CD4-positive, alpha-beta T cell treated with Interleukin-6 at 100 ng/mL for 8 hours (primary cell): ENCODE measurements around the gene SBSN.
A peak's percentile ranks its signal among the peaks of the same experiment; 100 is the strongest.

Source experiments
- DNase-seq: peaks from one replicate; pipeline ENCODE4 v3.0.0-alpha.2; 2020; ENCODE audit warnings: mixed read lengths, low spot score

The SBSN gene, protein sequence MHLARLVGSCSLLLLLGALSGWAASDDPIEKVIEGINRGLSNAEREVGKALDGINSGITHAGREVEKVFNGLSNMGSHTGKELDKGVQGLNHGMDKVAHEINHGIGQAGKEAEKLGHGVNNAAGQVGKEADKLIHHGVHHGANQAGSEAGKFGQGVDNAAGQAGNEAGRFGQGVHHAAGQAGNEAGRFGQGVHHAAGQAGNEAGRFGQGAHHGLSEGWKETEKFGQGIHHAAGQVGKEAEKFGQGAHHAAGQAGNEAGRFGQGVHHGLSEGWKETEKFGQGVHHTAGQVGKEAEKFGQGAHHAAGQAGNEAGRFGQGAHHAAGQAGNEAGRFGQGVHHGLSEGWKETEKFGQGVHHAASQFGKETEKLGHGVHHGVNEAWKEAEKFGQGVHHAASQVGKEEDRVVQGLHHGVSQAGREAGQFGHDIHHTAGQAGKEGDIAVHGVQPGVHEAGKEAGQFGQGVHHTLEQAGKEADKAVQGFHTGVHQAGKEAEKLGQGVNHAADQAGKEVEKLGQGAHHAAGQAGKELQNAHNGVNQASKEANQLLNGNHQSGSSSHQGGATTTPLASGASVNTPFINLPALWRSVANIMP

DNA sequence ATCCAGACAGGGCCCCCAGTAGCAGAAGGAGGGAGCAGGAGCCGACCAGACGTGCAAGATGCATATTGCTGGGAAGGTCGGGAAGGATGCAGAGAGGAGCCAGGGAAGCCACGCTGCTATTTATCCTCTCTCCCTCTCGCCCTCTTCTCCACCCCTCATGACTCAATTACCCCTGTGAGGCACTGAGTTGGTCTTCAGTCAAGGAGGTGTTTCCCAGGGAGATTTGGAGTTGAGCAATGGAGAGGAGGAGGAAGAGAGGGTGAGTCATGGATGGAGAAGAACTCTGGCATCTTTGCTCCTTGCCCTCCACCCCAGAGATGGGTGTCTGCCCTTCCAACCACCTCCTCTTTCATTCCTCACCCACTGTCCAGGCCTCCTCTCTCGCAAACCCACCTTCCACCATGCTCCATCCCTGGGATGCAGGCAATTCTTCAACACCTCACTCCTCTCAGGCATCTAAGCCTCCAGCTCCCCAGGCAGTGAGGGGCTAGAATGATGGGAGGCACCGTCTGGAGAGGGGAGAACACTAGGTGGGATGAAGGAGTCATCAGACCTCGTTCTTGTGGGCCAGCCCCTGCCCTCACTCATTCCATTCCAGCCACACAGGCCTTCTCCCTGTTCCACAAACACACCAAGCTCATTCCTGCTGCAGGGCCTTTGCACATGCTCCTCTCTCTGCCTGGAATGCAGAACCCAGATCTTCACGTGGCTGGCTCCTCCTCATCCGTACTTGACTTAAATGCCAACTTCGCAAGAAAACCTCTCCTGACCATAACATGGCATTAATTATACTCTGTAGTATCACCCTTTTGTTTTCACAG, at the start of gene SBSN:
Gene SBSN (minus strand): TSS at position 94 of the 821 bp plus-strand sequence. CDS start 30 bp downstream, at position 64.
- no peak for DNase-seq

- DNase-seq: no peak
These were observed 43.4 kb upstream of the SBSN start for GRCh38 chr19:35571406-35571965.

DNA sequence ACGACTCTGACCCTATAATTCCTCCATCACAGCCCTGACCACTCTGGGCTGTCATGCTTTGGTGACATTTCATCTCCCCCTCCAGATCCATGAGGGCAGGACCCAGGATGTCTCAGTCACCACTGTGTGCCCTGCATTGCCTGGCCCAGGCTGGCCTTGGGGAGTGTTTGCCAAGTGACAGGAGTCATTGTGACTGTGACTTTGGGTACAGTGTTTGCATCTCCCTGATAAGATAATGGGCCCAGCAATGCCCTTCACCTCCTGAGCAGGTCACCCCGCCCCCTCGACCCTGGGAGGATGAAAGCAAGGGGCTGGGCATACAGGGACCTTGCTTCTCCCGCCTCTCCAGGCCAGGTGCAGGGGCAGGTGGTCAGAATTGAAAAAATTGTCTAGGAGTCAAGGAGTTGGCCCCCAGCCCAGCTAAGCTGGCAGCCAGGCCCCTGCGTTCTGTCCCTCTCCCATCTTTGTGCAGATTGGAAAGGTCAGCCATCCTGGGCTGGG, 41.2 kb upstream of the SBSN start:
- no peak for DNase-seq

DNA sequence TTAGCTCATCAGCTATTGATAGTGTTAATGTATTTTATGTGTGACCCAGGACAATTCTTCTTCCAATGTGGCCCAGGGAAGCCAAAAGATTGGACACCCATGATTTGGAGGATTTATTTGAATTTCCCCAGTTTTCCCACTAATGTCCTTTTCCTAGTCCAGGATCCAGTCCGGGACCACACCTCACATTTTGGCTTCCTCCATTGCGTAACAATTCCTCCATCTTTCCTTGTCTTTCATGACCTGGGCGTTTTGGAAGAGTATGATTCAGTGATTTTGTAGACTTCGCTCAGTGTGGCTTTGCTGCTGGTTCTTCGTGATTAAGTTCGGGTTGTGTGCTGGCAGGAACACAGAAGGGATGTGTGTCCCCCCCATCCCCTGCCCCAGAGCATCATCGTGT, 38.6 kb upstream of the SBSN start:
- DNase-seq: no peak

- DNase-seq: no peak
These were observed 37.1 kb upstream of the SBSN start for GRCh38 chr19:35565016-35565856.

DNA sequence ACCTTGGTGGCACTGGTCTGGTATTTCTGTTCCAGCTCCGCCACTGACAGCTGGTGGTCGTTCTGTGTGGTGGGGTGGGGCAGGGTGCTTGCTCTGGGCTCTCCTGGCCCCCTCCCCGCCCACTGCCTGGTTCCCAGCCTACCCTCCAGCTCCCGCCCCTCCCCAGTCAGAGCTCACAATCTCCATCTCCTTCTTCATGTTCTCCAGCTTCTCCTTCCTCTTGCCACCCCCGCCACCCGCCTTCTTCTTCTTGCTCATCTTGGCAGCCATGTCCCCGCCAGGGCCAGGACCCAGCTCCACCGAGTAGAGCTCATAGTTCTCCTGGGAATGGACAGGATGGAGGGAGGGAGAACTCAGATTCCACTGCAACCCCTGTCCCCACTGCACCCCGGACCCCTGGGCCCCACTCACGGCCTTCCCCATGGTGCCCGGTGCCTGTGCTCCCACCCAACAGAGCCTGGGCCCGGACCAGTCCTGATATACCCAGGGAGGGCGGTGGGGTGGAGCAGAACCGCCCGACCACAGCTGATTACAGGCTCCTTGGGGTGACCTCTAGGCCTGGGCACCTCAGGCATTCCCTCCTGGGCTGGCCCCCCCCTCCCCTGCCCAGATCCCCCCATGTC, 35.2 kb upstream of the SBSN start, which contains the start of gene ATP4A:
Gene ATP4A (minus strand): TSS at position 452 of the 623 bp plus-strand sequence. CDS start 29 bp downstream, at position 423.
- no peak for DNase-seq

DNA sequence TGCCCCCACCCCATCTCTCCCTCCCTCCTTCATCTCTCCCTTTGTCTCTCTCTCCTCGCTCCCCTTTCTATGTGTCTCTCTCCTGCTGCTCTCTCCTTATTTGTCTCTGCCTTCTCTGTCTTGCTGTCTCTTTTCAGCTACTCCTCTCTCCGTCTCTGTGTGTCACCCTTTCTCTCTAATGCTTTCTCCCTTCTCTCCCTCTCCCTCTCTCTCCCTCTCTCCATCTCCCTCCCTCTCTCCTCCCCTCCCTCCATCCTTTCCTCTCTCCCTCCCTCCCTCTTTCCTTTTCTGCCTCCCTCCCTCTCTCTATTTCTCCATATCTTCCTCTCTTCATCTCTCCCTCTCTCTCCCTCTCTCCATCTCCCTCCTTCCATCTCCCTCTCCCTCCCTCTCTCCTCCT, 34.7 kb upstream of the SBSN start:
- no peak for DNase-seq

DNA sequence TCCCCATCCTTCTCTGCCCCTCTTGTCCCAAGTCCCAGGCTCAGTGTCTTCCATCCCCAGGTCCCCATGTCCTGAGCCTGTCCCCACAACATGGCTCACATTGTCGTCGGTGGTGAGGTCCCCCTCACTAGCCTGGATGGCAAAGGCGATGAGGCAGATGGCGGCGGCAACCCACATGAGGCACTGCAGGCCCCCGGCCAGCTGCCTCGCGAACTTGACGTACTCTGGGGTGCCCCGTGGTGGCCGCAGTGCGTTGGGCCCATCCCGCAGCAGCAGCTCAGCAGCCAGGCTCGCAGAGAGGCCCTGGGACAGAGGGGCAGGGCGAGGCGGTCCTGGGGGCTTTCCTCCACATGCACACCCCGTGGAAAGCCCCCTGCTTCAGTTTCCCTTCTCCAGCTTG, 34.2 kb upstream of the SBSN start:
- no peak for DNase-seq

DNA sequence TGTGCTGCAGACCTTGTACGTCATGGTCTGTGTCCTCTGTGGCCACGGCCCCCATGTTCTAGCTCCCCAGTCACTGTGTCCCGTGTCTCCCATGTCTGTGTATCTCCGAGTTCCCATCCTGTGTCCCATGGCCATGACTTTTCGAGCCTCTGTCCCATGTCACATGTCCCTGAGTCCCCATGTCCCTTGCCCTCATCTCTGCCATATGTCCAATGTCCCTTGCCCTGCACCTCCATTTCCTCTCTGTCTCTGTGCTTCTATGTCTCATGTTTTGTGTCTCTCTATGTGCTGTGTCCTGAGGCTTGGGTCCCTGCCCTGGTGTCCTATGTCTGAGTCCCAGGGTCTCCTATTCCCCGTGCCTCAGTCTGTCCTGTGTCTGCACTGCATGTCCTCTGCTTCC, 33.3 kb upstream of the SBSN start:
- no peak for DNase-seq

GRCh38 chr19:35560677-35561076, 32.6 kb upstream of the SBSN start:
- DNase-seq: no peak

- DNase-seq: no peak
These were observed 32.2 kb upstream of the SBSN start for GRCh38 chr19:35560271-35560670.

DNA sequence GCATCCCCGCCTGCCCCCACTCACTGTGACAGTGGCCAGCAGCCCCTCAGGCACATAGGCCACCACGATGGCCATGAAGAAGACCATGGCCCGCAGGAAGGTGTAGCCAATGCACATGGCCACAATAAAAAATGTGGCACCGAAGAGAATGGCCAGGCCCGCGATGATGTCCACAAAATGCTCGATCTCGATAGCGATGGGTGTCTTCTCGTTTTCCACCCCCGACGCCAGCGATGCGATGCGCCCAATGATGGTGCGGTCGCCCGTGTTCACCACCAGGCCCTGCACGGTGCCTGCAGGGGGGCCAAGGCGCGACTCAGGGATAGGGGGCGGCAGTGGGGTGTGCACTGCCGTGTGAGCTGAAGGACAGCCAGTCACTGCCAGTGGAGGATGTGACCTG, 31.7 kb upstream of the SBSN start:
- DNase-seq: no peak

DNA sequence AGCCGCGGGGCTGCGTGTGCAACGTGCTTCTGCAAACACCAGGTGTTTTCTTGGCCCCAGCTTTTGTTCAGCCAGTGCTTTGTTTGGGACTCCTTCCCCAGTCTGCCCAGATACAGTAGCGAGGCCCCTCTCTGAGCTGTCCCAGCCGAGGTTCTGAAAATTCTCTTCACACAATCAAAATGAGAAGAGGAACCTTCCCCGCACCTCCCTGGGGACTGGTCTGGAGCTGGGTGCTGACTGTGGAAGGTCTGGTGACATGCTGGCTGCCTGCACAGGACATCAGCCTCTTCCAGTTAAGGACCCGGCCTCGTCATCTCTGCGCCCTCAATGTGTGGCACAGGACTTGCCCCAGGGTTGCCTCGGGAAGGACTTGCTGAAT, 31.2 kb upstream of the SBSN start:
- no peak for DNase-seq

- DNase-seq: no peak
These were observed 30.5 kb upstream of the SBSN start for GRCh38 chr19:35558400-35559280.

GRCh38 chr19:35557539-35558399, 29.7 kb upstream of the SBSN start:
- DNase-seq: peak; percentile 36

- no peak for DNase-seq
These were observed 28.9 kb upstream of the SBSN start for GRCh38 chr19:35556846-35557538.

- no peak for DNase-seq
These were observed 28.0 kb upstream of the SBSN start for GRCh38 chr19:35556025-35556590.
